Stimulated activated CD8-positive, alpha-beta memory T cell treated with anti-CD3 and anti-CD28 coated beads, Interleukin-4, amount 100 ng/mL, for 48 hours (primary cell): ENCODE data around the gene ALDOC.

Source experiments
- DNase-seq: peaks from one replicate; pipeline ENCODE4 v3.0.0-alpha.2; 2020

Gene ALDOC

GRCh38 chr17:28530250-28530649 lies 46.4 kb downstream of the ALDOC start:
- no peak for DNase-seq

- no peak for DNase-seq
These were observed 47.7 kb downstream of the ALDOC start for GRCh38 chr17:28529013-28529400.

- no peak for DNase-seq
These were observed 48.2 kb downstream of the ALDOC start for GRCh38 chr17:28528327-28529012.

GRCh38 chr17:28527859-28528258 lies 48.8 kb downstream of the ALDOC start:
- DNase-seq, result no peak

GRCh38 chr17:28527181-28527681 lies 49.5 kb downstream of the ALDOC start:
- no peak for DNase-seq

GRCh38 chr17:28526381-28526780 lies 50.3 kb downstream of the ALDOC start:
- no peak for DNase-seq

- DNase-seq, result no peak
These were observed 51.9 kb downstream of the ALDOC start for GRCh38 chr17:28524476-28525424.

GRCh38 chr17:28523876-28524275 lies 52.8 kb downstream of the ALDOC start:
- no peak for DNase-seq

- no peak for DNase-seq
These were observed 53.5 kb downstream of the ALDOC start for GRCh38 chr17:28523186-28523585.
